Measurements from ENCODE around the gene DLG5. TPM values are rescaled to one million over a fixed set of nuclear protein-coding genes. Genes with fewer than 3 reads are reported as not detected.

Gene DLG5
- total RNA-seq, 1 experiment from 2014 or later, result 51.0 TPM

- Mint-ChIP-seq H3K27me3 (ENCODE audit: unreplicated experiment) (no peaks in the 10 kb centered on the region), H3K27ac (ENCODE audit: unreplicated experiment) (no peak overlapping the region), H3K4me3 (ENCODE audit: low read depth, unreplicated experiment) (no peak overlapping the region), H3K36me3 (ENCODE audit: insufficient read depth, unreplicated experiment) (peaks cover 24% of the 10 kb centered on the region), H3K9me3 (ENCODE audit: low read depth, unreplicated experiment) (no peaks in the 10 kb centered on the region), H3K4me1 (ENCODE audit: low read depth, unreplicated experiment) (no peaks in the 10 kb centered on the region)
- BruUV-seq (replicated peaks), result no TSS peak
- TF ChIP-seq CTCF (IDR thresholded peaks at IDR 0.05; ENCODE audit: unreplicated experiment), result no peak
- DNase-seq, result no peak
- intact Hi-C loops (cut with micrococcal nuclease; ENCODE audit: unreplicated experiment), result no loop called here
- CTCF ChIA-PET, result no interaction called here
Observed at GRCh38 chr10:77812741-77813140, 113.8 kb downstream of the DLG5 start.

DNA sequence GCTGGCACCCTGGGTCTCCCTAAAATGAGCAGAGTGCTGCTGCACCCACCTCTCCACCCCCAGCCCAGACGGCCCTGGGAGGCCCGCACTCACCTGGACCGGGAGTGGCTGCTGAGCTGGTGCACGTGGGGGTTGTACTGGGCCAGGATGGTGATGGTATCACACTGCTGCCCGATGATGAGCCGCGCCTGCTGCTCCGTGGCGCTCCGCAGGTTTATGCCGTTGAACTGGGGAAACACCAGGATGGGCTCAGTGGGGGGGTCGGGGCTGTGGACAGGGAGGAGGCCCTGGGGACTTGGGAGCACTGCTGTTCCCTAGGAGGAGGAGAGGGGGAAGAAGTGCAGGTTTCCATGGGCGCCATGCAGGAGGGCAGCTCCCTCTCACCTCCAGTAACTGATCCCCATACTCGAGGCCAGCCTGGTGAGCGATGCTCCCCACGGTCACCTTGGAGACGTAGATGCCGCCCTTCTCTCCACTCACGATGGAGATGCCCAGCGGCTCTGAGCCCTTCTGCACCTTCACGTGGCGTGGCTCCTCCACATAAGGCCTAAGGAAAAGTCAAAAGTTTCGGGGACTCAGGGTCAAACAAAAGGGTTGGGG, 114.6 kb downstream of the DLG5 start:
- CTCF ChIA-PET, result no interaction called here
- intact Hi-C loops (cut with micrococcal nuclease; ENCODE audit: unreplicated experiment), result no loop called here
- Mint-ChIP-seq H3K27ac (ENCODE audit: unreplicated experiment) (no peak overlapping the region), H3K4me1 (ENCODE audit: low read depth, unreplicated experiment) (no peaks in the 10 kb centered on the region), H3K27me3 (ENCODE audit: unreplicated experiment) (no peaks in the 10 kb centered on the region), H3K4me3 (ENCODE audit: low read depth, unreplicated experiment) (no peak overlapping the region), H3K9me3 (ENCODE audit: low read depth, unreplicated experiment) (no peaks in the 10 kb centered on the region), H3K36me3 (ENCODE audit: insufficient read depth, unreplicated experiment) (peaks cover 23% of the 10 kb centered on the region)
- DNase-seq, result no peak
- TF ChIP-seq CTCF (IDR thresholded peaks at IDR 0.05; ENCODE audit: unreplicated experiment), result no peak
- no TSS peak for BruUV-seq (replicated peaks)

- TF ChIP-seq CTCF (IDR thresholded peaks at IDR 0.05; ENCODE audit: unreplicated experiment), result no peak
- no peak for DNase-seq
- Mint-ChIP-seq H3K36me3 (ENCODE audit: insufficient read depth, unreplicated experiment) (peaks cover 13% of the 10 kb centered on the region), H3K27ac (ENCODE audit: unreplicated experiment) (no peak overlapping the region), H3K27me3 (ENCODE audit: unreplicated experiment) (no peaks in the 10 kb centered on the region), H3K4me3 (ENCODE audit: low read depth, unreplicated experiment) (no peak overlapping the region), H3K9me3 (ENCODE audit: low read depth, unreplicated experiment) (no peaks in the 10 kb centered on the region), H3K4me1 (ENCODE audit: low read depth, unreplicated experiment) (no peaks in the 10 kb centered on the region)
- no TSS peak for BruUV-seq (replicated peaks)
- CTCF ChIA-PET, result no interaction called here
- intact Hi-C loops (cut with micrococcal nuclease; ENCODE audit: unreplicated experiment), result no loop called here
Observed at GRCh38 chr10:77810446-77811335, 115.9 kb downstream of the DLG5 start.

- Mint-ChIP-seq H3K27ac (ENCODE audit: unreplicated experiment) (no peak overlapping the region), H3K4me1 (ENCODE audit: low read depth, unreplicated experiment) (no peaks in the 10 kb centered on the region), H3K9me3 (ENCODE audit: low read depth, unreplicated experiment) (no peaks in the 10 kb centered on the region), H3K4me3 (ENCODE audit: low read depth, unreplicated experiment) (no peak overlapping the region), H3K36me3 (ENCODE audit: insufficient read depth, unreplicated experiment) (peaks cover 5% of the 10 kb centered on the region), H3K27me3 (ENCODE audit: unreplicated experiment) (no peaks in the 10 kb centered on the region)
- TF ChIP-seq CTCF (IDR thresholded peaks at IDR 0.05; ENCODE audit: unreplicated experiment), result no peak
- CTCF ChIA-PET, result no interaction called here
- intact Hi-C loops (cut with micrococcal nuclease; ENCODE audit: unreplicated experiment), result no loop called here
- no peak for DNase-seq
- no TSS peak for BruUV-seq (replicated peaks)
Observed at GRCh38 chr10:77809336-77809735, 117.2 kb downstream of the DLG5 start.

Measured in Calu3 (cell line).